Upper lobe of left lung (tissue), 6 donors: ENCODE results near the gene MIER3. TPM values are rescaled to one million over a fixed set of nuclear protein-coding genes. Genes with fewer than 3 reads are reported as not detected.
"Not testable (repeated sequence)": the region's sequence is repeated elsewhere in the genome, so short reads cannot be mapped to it uniquely, and the experiment has no call there.

ENCODE experiments used
- ATAC-seq, 2 donors: fragments of 200-7000 bp; cut with Tn5 transposase; one replicate each; pipeline ENCODE4 v1.9.1; 2022; ENCODE audit warnings: mild to moderate bottlenecking in 2 of 2, moderate library complexity in 2 of 2; ENCODE audit not compliant: low FRiP score in 2 of 2
- DNase-seq, 2 donors: peaks; one replicate each; pipeline ENCODE4 v3.0.0-alpha.2; 2019 to 2020
- H3K27ac ChIP-seq, 4 donors: fragments of 200-600 bp; sonication (generic); one replicate each; pipeline ENCODE4 v1.5.1; 2016 to 2019
- H3K27me3 ChIP-seq, 4 donors: fragments of 200-600 bp; sonication (generic); one replicate each; pipeline ENCODE4 v1.5.1; 2017 to 2019
- H3K36me3 ChIP-seq, 4 donors: fragments of 200-600 bp; sonication (generic); one replicate each; pipeline ENCODE4 v1.5.1; 2016 to 2019
- H3K4me1 ChIP-seq, 4 donors: fragments of 200-600 bp; sonication (generic); one replicate each; pipeline ENCODE4 v1.5.1; 2018 to 2019
- H3K4me3 ChIP-seq, 4 donors: fragments of 200-600 bp; sonication (generic); one replicate each; pipeline ENCODE4 v1.5.1; 2017 to 2019; ENCODE audit warnings: mild to moderate bottlenecking in 2 of 4, moderate library complexity in 1 of 4
- H3K9me3 ChIP-seq, 4 donors: fragments of 200-600 bp; sonication (generic); one replicate each; pipeline ENCODE4 v1.5.1; 2018 to 2019
- CTCF ChIP-seq, 6 experiments: fragments of 450-650 bp in 4 of 6; fragments of 200-600 bp in 2 of 6; sonication (generic) in 2 of 6; IDR thresholded peaks; one replicate each; pipeline ENCODE4 v1.5.1; 2016 to 2019; ENCODE audit warnings: antibody characterized with exemption in 6 of 6
- EP300 ChIP-seq, 4 donors: sonication (generic); formaldehyde crosslinking; IDR thresholded peaks; one replicate each; pipeline ENCODE4 v1.5.1; 2017; ENCODE audit warnings: antibody characterized with exemption in 4 of 4, control low read depth in 2 of 4
- POLR2A ChIP-seq, 4 donors: fragments of 450-650 bp; IDR thresholded peaks; one replicate each; pipeline ENCODE4 v1.5.1; 2016 to 2017; ENCODE audit warnings: antibody characterized with exemption in 4 of 4, mild to moderate bottlenecking in 2 of 4
- POLR2AphosphoS5 ChIP-seq, 2 donors: sonication (generic); formaldehyde crosslinking; IDR thresholded peaks; one replicate each; pipeline ENCODE4 v1.5.1; 2017; ENCODE audit warnings: antibody characterized with exemption in 2 of 2
- WGBS, 2 donors: methylation state at CpG; one replicate each; pipeline ENCODE4 v1.1.5; 2017 to 2018; 5-methylcytosine and 5-hydroxymethylcytosine counted together
- total RNA-seq, 6 donors: library from RNA; depleted of rRNA in 4 of 6; stranded (reverse); fragments of >200 nt in 4 of 6; gene quantifications; one replicate each; pipeline versions ENCODE4 v1.1.0 to v1.2.1, GENCODE V29; 2016 to 2021
- donor health status: DM: no; HTN: no; CAD: no; lungs with moderate emphysema.
- donor health status: DM: no; HTN: yes; CAD: no; lungs with severe emphysema.

MIER3 gene
- total RNA-seq, 6 donors from 2014 or later = 11.3 to 20.5 (median 12.6) TPM

- Histone ChIP-seq H3K4me3 (no peak overlapping the region), H3K27ac (no peak overlapping the region), H3K4me1 (no peaks in the 10 kb centered on the region), H3K27me3 (no peaks in the 10 kb centered on the region), H3K9me3 (no peaks in the 10 kb centered on the region), H3K36me3 (no peaks in the 10 kb centered on the region)
- TF ChIP-seq POLR2AphosphoS5 (IDR thresholded peaks at IDR 0.05) (no peak), CTCF (IDR thresholded peaks at IDR 0.05) (no peak), EP300 (IDR thresholded peaks at IDR 0.05) (no peak), POLR2A (IDR thresholded peaks at IDR 0.05) (no peak)
- ATAC-seq (no peak), DNase-seq (no peak)
- WGBS, 2 donors = 43 to 55% methylated on average over 1 of the region's 1 CpG
Measured at GRCh38 chr5:56983593-56984361, 31.9 kb upstream of the MIER3 start.

GRCh38 chr5:56981548-56982315 lies 29.8 kb upstream of the MIER3 start:
- DNase-seq (no peak), ATAC-seq (no peak)
- no peaks in the 10 kb centered on the region for H3K36me3 ChIP-seq
- no peaks in the 10 kb centered on the region for H3K4me1 ChIP-seq
- 81 to 86% methylated on average over 4 of the region's 4 CpGs for WGBS, 2 donors
- no peak overlapping the region for H3K27ac ChIP-seq
- TF ChIP-seq POLR2AphosphoS5 (IDR thresholded peaks at IDR 0.05) (no peak), POLR2A (IDR thresholded peaks at IDR 0.05) (no peak), EP300 (IDR thresholded peaks at IDR 0.05) (no peak), CTCF (IDR thresholded peaks at IDR 0.05) (no peak)
- H3K9me3 ChIP-seq = no peaks in the 10 kb centered on the region
- H3K4me3 ChIP-seq = no peak overlapping the region
- no peaks in the 10 kb centered on the region for H3K27me3 ChIP-seq

GRCh38 chr5:56979968-56980367 lies 28.0 kb upstream of the MIER3 start:
- Histone ChIP-seq H3K9me3 (no peaks in the 10 kb centered on the region), H3K4me1 (no peaks in the 10 kb centered on the region), H3K36me3 (no peaks in the 10 kb centered on the region), H3K27ac (no peak overlapping the region), H3K4me3 (no peak overlapping the region), H3K27me3 (no peaks in the 10 kb centered on the region)
- DNase-seq (no peak), ATAC-seq (no peak)
- TF ChIP-seq POLR2AphosphoS5 (IDR thresholded peaks at IDR 0.05) (no peak), EP300 (IDR thresholded peaks at IDR 0.05) (no peak), POLR2A (IDR thresholded peaks at IDR 0.05) (no peak), CTCF (IDR thresholded peaks at IDR 0.05) (no peak)
- 93 to 95% methylated on average over 13 of the region's 13 CpGs for WGBS, 2 donors

- not testable (repeated sequence) for H3K27me3 ChIP-seq, H3K9me3 ChIP-seq, DNase-seq, ATAC-seq, H3K4me3 ChIP-seq, H3K4me1 ChIP-seq, H3K27ac ChIP-seq, H3K36me3 ChIP-seq
- WGBS, 2 donors = 78 to 84% methylated on average over 5 of the region's 5 CpGs
Measured at GRCh38 chr5:56979526-56979925, 27.6 kb upstream of the MIER3 start.

- H3K4me1 ChIP-seq = no peaks in the 10 kb centered on the region
- 65 to 82% methylated on average over 2 of the region's 2 CpGs for WGBS, 2 donors
- H3K9me3 ChIP-seq = no peaks in the 10 kb centered on the region
- DNase-seq (no peak), ATAC-seq (no peak)
- H3K27ac ChIP-seq = no peak overlapping the region
- TF ChIP-seq CTCF (IDR thresholded peaks at IDR 0.05) (no peak), POLR2A (IDR thresholded peaks at IDR 0.05) (no peak), EP300 (IDR thresholded peaks at IDR 0.05) (no peak), POLR2AphosphoS5 (IDR thresholded peaks at IDR 0.05) (no peak)
- no peaks in the 10 kb centered on the region for H3K36me3 ChIP-seq
- no peak overlapping the region for H3K4me3 ChIP-seq
- no peaks in the 10 kb centered on the region for H3K27me3 ChIP-seq
Measured at GRCh38 chr5:56977822-56978221, 25.9 kb upstream of the MIER3 start.
